Measurements from ENCODE around the gene BNC2.

GRCh38 chr9:16710888-16711287, 159.6 kb downstream of the BNC2 start:
- TF ChIP-seq EZH2 (IDR thresholded peaks at IDR 0.05; ENCODE audit: insufficient read depth, poor library complexity, severe bottlenecking), result no peak
- TF ChIP-seq EZH2phosphoT487 (IDR thresholded peaks at IDR 0.05; ENCODE audit: insufficient read depth, low read depth), result no peak

Data from GM23248 (cell line).